Measurements from ENCODE around the gene ADGRL3.
"Not testable (repeated sequence)": the region's sequence is repeated elsewhere in the genome, so short reads cannot be mapped to it uniquely, and the experiment has no call there.

DNA sequence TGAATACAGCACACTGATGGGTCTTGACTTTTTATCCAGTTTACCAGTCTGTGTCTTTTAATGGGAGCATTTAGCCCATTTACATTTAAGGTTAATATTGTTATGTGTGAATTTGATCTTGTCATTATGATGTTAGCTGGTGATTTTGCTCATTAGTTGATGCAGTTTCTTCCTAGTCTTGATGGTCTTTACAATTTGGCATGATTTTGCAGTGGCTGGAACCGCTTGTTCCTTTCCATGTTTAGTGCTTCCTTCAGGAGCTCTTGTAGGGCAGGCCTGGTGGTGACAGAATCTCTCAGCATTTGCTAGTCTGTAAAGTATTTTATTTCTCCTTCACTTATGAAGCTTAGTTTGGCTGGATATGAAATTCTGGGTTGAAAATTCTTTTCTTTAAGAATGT lies 558.5 kb downstream of the ADGRL3 start:
- TF ChIP-seq POLR2A (IDR thresholded peaks at IDR 0.05; ENCODE audit: low read depth) = not testable (repeated sequence)
- TF ChIP-seq, protein P1, sequence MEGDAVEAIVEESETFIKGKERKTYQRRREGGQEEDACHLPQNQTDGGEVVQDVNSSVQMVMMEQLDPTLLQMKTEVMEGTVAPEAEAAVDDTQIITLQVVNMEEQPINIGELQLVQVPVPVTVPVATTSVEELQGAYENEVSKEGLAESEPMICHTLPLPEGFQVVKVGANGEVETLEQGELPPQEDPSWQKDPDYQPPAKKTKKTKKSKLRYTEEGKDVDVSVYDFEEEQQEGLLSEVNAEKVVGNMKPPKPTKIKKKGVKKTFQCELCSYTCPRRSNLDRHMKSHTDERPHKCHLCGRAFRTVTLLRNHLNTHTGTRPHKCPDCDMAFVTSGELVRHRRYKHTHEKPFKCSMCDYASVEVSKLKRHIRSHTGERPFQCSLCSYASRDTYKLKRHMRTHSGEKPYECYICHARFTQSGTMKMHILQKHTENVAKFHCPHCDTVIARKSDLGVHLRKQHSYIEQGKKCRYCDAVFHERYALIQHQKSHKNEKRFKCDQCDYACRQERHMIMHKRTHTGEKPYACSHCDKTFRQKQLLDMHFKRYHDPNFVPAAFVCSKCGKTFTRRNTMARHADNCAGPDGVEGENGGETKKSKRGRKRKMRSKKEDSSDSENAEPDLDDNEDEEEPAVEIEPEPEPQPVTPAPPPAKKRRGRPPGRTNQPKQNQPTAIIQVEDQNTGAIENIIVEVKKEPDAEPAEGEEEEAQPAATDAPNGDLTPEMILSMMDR (IDR thresholded peaks at IDR 0.05) = not testable (repeated sequence)

Data from esophagus muscularis mucosa (tissue), 3 donors.